Body of pancreas (tissue), 4 donors: ENCODE data around the gene ANKS1B. TPM values are rescaled to one million over a fixed set of nuclear protein-coding genes. Genes with fewer than 3 reads are reported as not detected.

Experiments used
- ATAC-seq: fragments of 150-250 bp; one replicate; pipeline ENCODE4 v1.9.1; 2016
- DNase-seq, 4 donors: peaks; one replicate each; pipeline ENCODE4 v3.0.0-alpha.2; 2019
- H3K27ac ChIP-seq, 4 donors: fragments of 200-600 bp; sonication (generic); 1 replicate in 3 of 4; 2 replicates in 1 of 4; pipeline versions ENCODE4 v1.5.1 to v1.6.1; 2016 to 2019; ENCODE audit warnings: mild to moderate bottlenecking in 1 of 4, mixed read lengths in 1 of 4, moderate library complexity in 1 of 4
- H3K27me3 ChIP-seq, 2 donors: fragments of 200-600 bp; sonication (generic); one replicate each; pipeline ENCODE4 v1.6.0; 2016; ENCODE audit warnings: mild to moderate bottlenecking in 1 of 2
- H3K36me3 ChIP-seq, 2 donors: fragments of 200-600 bp; sonication (generic); replicated peaks in 1 of 2; 2 replicates each; pipeline ENCODE4 v1.5.1; 2016; ENCODE audit warnings: low read depth in 2 of 2; ENCODE audit not compliant: insufficient read depth in 1 of 2
- H3K4me1 ChIP-seq: fragments of 200-600 bp; sonication (generic); one replicate; pipeline ENCODE4 v1.6.0; 2016
- H3K4me3 ChIP-seq, 2 donors: fragments of 200-600 bp; sonication (generic); 1 replicate in 1 of 2; 2 replicates in 1 of 2; pipeline ENCODE4 v1.5.1; 2016 to 2019
- H3K9me3 ChIP-seq, 3 donors: fragments of 200-600 bp; sonication (generic); 1 replicate in 2 of 3; 2 replicates in 1 of 3; pipeline ENCODE4 v1.5.1; 2016
- CTCF ChIP-seq, 7 experiments: fragments of 450-650 bp in 4 of 7; fragments of 200-600 bp in 3 of 7; sonication (generic) in 3 of 7; IDR thresholded peaks; one replicate each; pipeline ENCODE4 v1.5.1; 2016 to 2019; ENCODE audit warnings: antibody characterized with exemption in 7 of 7
- POLR2A ChIP-seq, 3 donors: fragments of 450-650 bp; IDR thresholded peaks; one replicate each; pipeline ENCODE4 v1.6.1; 2016; ENCODE audit warnings: antibody characterized with exemption in 3 of 3, mild to moderate bottlenecking in 2 of 3
- WGBS, 2 donors: methylation state at CpG; one replicate each; pipeline ENCODE4 v1.1.5; 2017; 5-methylcytosine and 5-hydroxymethylcytosine counted together
- intact Hi-C: fragments of 100-400 bp; cut with DNase I; formaldehyde crosslinking; loops from one replicate; pipeline ENCODE4 v1.15.1; 2023
- total RNA-seq, 2 donors: library from RNA; depleted of rRNA; stranded (reverse); fragments of >200 nt; gene quantifications; one replicate each; pipeline ENCODE4 v1.1.0, GENCODE V29; 2016

The ANKS1B gene
- total RNA-seq, 2 donors from 2014 or later = 2.1 to 10.2 TPM

GRCh38 chr12:99388671-99389195, 596.0 kb downstream of the ANKS1B start:
- intact Hi-C loops = no loop called here
- ATAC-seq = no peak
- no peak overlapping the region for H3K4me3 ChIP-seq

GRCh38 chr12:99387661-99388060, 597.1 kb downstream of the ANKS1B start:
- ATAC-seq (no peak), DNase-seq (no peak)
- Histone ChIP-seq H3K4me3 (no peak overlapping the region), H3K9me3 (no peaks in the 10 kb centered on the region), H3K4me1 (no peaks in the 10 kb centered on the region), H3K27ac (no peak overlapping the region), H3K36me3 (no peaks in the 10 kb centered on the region), H3K27me3 (no peaks in the 10 kb centered on the region)
- intact Hi-C loops = no loop called here
- no peak for TF ChIP-seq CTCF (IDR thresholded peaks at IDR 0.05)
- no peak for TF ChIP-seq POLR2A (IDR thresholded peaks at IDR 0.05)
- 65 to 78% methylated on average over 4 of the region's 4 CpGs for WGBS, 2 donors

More at GRCh38 chr12:99388671-99389195, 596.0 kb downstream of the ANKS1B start:
- Histone ChIP-seq H3K4me1 (no peaks in the 10 kb centered on the region), H3K27ac (no peak overlapping the region), H3K27me3 (no peaks in the 10 kb centered on the region), H3K9me3 (no peaks in the 10 kb centered on the region), H3K36me3 (no peaks in the 10 kb centered on the region)
- WGBS, 2 donors = 50 to 59% methylated on average over 1 of the region's 1 CpG
- DNase-seq = no peak
- TF ChIP-seq POLR2A (IDR thresholded peaks at IDR 0.05) (no peak), CTCF (IDR thresholded peaks at IDR 0.05) (no peak)

GRCh38 chr12:99386907-99387306, 597.8 kb downstream of the ANKS1B start:
- intact Hi-C loops = no loop called here
- no peak for ATAC-seq
- no peaks in the 10 kb centered on the region for H3K4me1 ChIP-seq
- H3K27me3 ChIP-seq = no peaks in the 10 kb centered on the region
- WGBS, 2 donors = 46 to 56% methylated on average over 2 of the region's 2 CpGs
- no peaks in the 10 kb centered on the region for H3K9me3 ChIP-seq
- no peak overlapping the region for H3K27ac ChIP-seq
- no peak overlapping the region for H3K4me3 ChIP-seq
- no peak for DNase-seq
- TF ChIP-seq CTCF (IDR thresholded peaks at IDR 0.05) (peak in 3 of 7 experiments; percentile 11 to 18 (median 15)), POLR2A (IDR thresholded peaks at IDR 0.05) (no peak)
- H3K36me3 ChIP-seq = no peaks in the 10 kb centered on the region

- Histone ChIP-seq H3K4me1 (no peaks in the 10 kb centered on the region), H3K9me3 (no peaks in the 10 kb centered on the region), H3K4me3 (no peak overlapping the region), H3K27ac (no peak overlapping the region), H3K36me3 (no peaks in the 10 kb centered on the region), H3K27me3 (no peaks in the 10 kb centered on the region)
- ATAC-seq (no peak), DNase-seq (no peak)
- TF ChIP-seq CTCF (IDR thresholded peaks at IDR 0.05) = no peak
- WGBS, 2 donors = 75 to 78% methylated on average over 4 of the region's 4 CpGs
- intact Hi-C loops = no loop called here
Observed at GRCh38 chr12:99383258-99383657, 601.5 kb downstream of the ANKS1B start.

GRCh38 chr12:99381992-99382391, 602.7 kb downstream of the ANKS1B start:
- WGBS, 2 donors = 38 to 50% methylated on average over 2 of the region's 2 CpGs
- Histone ChIP-seq H3K27me3 (no peaks in the 10 kb centered on the region), H3K9me3 (no peaks in the 10 kb centered on the region), H3K27ac (no peak overlapping the region), H3K4me3 (no peak overlapping the region), H3K4me1 (no peaks in the 10 kb centered on the region), H3K36me3 (no peaks in the 10 kb centered on the region)
- intact Hi-C loops = no loop called here
- no peak for TF ChIP-seq CTCF (IDR thresholded peaks at IDR 0.05)
- TF ChIP-seq POLR2A (IDR thresholded peaks at IDR 0.05) = no peak
- no peak for ATAC-seq
- DNase-seq = no peak
